HG02885 (cell line): Measurements from ENCODE around the gene CGB7.

Experiments
- ATAC-seq: cut with Tn5 transposase; IDR thresholded peaks from one replicate; pipeline ENCODE4 v1.9.1; 2021; ENCODE audit warnings: mild to moderate bottlenecking; ENCODE audit not compliant: unreplicated experiment, poor library complexity

CGB7 gene

GRCh38 chr19:49057636-49058234 lies at the start of gene CGB7:
Gene CGB7 (minus strand): TSS chr19:49057749. CDS start chr19:49055375, 2,374 bp downstream.
- ATAC-seq, result no peak

- ATAC-seq, result no peak
These were observed 49.1 kb upstream of the CGB7 start for GRCh38 chr19:49106648-49107135.

GRCh38 chr19:49104229-49104864 lies 46.8 kb upstream of the CGB7 start:
- ATAC-seq, result no peak

GRCh38 chr19:49103331-49104085 lies 46.0 kb upstream of the CGB7 start:
- ATAC-seq, result no peak

GRCh38 chr19:49102303-49102702 lies 44.8 kb upstream of the CGB7 start:
- ATAC-seq, result no peak

DNA sequence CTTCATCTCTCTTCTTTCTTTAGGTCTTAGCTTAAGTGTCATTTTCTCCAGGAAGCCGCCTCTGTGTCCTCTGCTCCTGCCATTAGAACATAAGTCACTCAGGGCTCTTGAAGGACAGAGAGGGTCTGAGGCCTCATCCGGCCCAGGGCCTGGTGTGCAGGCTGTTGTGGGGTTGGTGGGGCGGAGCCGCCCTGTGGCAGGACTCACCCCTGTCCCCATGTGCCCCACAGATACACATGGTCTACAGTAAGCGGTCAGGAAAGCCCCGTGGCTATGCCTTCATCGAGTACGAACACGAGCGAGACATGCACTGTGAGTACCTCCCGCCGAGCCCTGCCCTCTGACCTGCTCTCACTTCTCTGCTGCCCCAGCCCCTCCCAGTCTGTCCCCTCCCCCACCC lies 43.6 kb upstream of the CGB7 start:
- ATAC-seq, result no peak

GRCh38 chr19:49098795-49099194 lies 41.2 kb upstream of the CGB7 start:
- ATAC-seq, result no peak

DNA sequence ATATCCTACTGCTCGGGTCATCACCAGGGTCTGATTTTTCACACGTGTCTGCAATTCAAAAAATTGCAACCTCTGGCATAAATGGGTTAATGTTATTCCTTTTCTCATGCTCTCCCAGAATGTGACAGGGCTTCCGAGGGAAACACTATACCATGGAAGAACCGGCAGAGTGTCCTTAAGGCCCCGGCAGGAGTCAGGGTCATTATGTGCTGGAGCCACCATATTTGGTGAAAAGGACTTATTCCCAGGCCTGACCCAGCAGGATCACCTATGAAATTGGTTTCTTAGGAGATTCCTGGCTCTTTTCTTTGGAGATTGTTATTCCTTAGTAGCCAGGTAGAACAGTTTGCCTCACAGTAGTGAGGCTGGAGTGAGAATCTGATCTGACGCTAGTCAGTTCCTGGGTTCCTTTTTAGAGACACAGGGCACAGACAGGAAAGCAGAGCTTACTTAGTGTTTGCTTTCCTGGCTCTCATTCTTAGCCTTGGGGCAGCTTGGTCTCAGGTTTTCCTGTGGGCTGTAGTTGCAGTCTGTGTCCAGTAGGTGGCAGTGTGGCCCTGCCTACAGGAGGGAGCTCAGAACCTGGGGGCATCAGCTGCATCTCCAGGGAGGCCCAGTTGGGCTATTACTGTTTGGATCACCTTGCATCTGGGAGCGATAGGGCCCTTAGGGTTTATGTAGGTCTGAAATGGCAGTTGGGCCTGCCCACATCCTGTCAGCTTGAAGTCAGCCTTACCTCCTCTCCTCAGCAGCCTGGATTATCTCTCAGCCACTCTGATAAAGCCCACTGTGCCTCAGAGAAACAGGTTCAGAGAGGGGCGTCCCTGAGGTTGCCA lies 40.1 kb upstream of the CGB7 start:
- ATAC-seq, result no peak

GRCh38 chr19:49094505-49095482 lies 37.2 kb upstream of the CGB7 start:
- no peak for ATAC-seq

- no peak for ATAC-seq
These were observed 35.1 kb upstream of the CGB7 start for GRCh38 chr19:49092686-49093085.

DNA sequence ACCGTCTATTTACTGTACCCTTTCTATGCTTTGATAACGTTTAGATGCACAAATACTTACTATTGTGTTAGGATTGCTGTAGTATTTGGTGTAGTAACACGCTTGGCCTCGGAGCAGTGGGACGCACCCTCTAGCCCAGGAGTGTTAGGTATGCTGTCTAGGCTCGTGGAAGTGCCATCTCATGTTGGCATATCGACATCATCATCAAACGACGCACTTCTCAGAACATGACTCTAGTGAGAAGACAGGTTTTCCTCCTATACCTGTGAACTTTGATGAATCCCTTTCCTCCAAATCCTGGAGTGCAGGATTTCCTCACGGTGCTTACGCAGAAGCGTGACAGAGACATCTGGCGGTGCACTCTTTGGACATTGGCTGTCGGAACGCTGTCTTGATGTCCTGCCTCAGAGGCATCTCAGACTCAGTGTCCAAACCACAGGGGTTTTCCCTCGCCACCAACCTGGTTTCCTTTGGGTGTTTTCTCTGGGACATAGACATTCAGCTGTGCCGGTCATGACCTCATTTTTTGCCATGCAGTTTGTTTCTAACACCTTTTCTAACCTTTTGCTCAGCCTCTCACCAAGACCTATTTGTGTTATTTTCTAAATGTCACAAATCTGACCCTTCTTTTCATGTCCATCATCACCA lies 34.0 kb upstream of the CGB7 start:
- no peak for ATAC-seq

DNA sequence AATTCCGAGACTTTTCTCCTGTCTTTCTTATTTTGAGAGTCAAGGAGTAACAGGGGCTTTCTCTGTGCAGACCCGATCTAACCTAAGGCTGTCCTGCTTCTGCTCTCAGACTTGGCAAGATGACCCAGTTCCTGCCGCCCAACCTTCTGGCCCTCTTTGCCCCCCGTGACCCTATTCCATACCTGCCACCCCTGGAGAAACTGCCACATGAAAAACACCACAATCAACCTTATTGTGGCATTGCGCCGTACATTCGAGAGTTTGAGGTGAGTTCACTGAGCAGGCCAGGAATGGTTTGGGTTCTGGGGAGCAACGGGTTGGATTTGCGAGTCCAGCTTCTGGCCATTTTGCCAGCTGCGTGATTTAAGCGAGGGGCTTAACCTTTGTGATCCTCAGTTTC lies 28.7 kb upstream of the CGB7 start:
- ATAC-seq, result no peak

DNA sequence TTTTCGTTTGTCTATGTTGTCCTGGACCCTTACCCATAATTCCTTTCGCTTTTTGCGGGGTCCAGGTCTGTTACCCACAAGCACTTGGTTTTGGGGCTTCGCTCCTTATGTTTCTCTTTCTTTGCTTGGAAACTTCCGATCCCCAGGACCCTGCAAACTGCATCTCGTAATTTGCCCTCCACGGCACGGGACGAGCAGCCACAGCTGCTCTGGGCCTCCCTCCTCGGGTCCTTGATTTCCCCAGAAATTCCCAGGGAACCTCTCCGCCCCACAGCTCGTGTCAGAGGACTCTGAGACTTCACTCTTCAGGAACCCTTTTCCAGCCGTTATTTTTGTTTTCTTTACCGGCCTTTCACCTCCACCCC lies 28.3 kb upstream of the CGB7 start:
- ATAC-seq, result no peak

DNA sequence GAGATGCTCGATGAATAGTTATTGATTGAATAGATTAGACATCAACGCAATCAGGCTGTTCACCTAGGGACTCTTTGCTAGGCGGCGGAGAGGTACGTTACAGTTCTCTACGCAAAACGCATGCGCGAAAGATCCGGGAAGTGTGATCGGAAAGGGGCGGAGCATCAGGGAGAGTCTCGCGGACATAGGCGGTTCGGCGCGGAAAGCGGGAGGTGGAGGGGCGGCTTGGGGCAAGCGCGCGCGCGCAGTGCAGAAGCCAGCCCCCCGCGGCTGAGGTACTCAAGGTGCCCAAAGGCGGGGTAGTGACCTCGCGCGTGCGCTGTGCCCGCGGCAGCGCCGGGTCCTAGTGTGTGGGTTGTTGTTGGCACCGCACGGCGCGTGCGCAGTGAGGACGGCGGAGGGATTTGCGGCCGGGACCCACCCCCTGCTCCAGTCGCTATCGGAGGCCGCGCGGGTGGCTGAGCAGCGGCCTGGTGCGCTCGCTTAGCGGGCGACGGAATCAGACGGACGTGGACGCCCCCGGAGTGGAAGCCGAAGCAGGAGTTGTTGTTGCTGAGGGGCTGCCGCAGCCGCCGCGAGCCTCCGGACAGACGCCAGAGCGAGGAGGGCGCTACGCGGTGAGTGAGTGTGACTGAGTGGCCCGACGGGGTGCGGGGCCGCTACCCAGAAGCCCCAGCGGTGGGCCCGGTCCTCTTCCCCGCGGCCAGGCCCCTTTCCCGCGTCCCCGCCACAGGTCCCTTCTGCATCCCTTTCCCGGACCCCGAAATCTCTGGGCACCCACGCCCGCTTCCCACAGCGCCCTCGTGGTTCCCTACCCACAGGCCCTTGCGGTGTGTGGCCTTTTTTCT lies 27.7 kb upstream of the CGB7 start, which contains the start of gene SNRNP70:
SNRNP70 (plus strand) TSS at position 432 of the 848 bp plus-strand sequence. CDS start 964 bp downstream, outside the sequence.
- peak; percentile 91 for ATAC-seq

- no peak for ATAC-seq
These were observed 26.9 kb upstream of the CGB7 start for GRCh38 chr19:49084206-49085019.

- ATAC-seq, result no peak
These were observed 23.7 kb upstream of the CGB7 start for GRCh38 chr19:49081273-49081672.

- ATAC-seq, result no peak
These were observed 22.8 kb upstream of the CGB7 start for GRCh38 chr19:49080392-49080791.
